GM12878 (cell line): Measurements from ENCODE around the gene KLF3. TPM values are rescaled to one million over a fixed set of nuclear protein-coding genes. Genes with fewer than 3 reads are reported as not detected.

ENCODE experiments used
- ATAC-seq: fragments of 200-7000 bp; cut with Tn5 transposase; 3 replicates; pipeline ENCODE4 v1.9.1; 2020; ENCODE audit warnings: mild to moderate bottlenecking, moderate library complexity
- BruUV-seq: library from RNA; stranded (reverse); fragments of 400-500 nt; replicated peaks from 2 replicates; lab custom pipeline; 2021; lab: Mats Ljungman, UMichigan
- CTCF ChIA-PET: fragments of 300-600 bp; sonication (Branson Sonifier 250); formaldehyde crosslinking; extraction: SDS; loops from one replicate; lab custom pipeline; 2021; ENCODE audit warnings: inconsistent platforms; lab: Yijun Ruan, JAX
- POLR2A ChIA-PET: fragments of 350-600 bp; formaldehyde crosslinking; extraction: SDS; loops from one replicate; lab custom pipeline; 2021; ENCODE audit warnings: inconsistent platforms; lab: Charles Lee
- RAD21 ChIA-PET: fragments of 300-600 bp; sonication (Branson Sonifier 250); formaldehyde crosslinking; loops from one replicate; lab custom pipeline; 2023; ENCODE audit warnings: antibody characterized with exemption; ENCODE audit not compliant: unreplicated experiment; lab: Charles Lee
- SMC1A ChIA-PET: fragments of 300-600 bp; sonication (Branson Sonifier 250); formaldehyde crosslinking; loops from one replicate; lab custom pipeline; 2023; ENCODE audit not compliant: unreplicated experiment, uncharacterized antibody; lab: Charles Lee
- DNase-seq: peaks from one replicate; pipeline ENCODE4 v3.0.0-alpha.2; 2011; ENCODE audit warnings: low read depth, low spot score
- FAIRE-seq: peaks from 3 replicates; lab custom pipeline; 2011; peaks lifted over from hg19 to GRCh38; lab: Jason Lieb, UNC
- H2AFZ ChIP-seq: 2 replicates; pipeline ENCODE4 v1.6.0; 2011; ENCODE audit warnings: low read depth, low read length, control low read depth; ENCODE audit not compliant: control insufficient read depth
- H3K27ac ChIP-seq: 2 replicates; pipeline ENCODE4 v1.5.1; 2011; ENCODE audit warnings: control low read depth; ENCODE audit not compliant: control insufficient read depth, insufficient read depth
- H3K27me3 ChIP-seq, 2 experiments: replicated peaks in 1 of 2; 2 replicates each; pipeline versions ENCODE4 v1.6.0 to v1.6.1; 2011; ENCODE audit warnings: low read length in 1 of 2; ENCODE audit not compliant: control insufficient read depth in 2 of 2, insufficient read depth in 2 of 2
- H3K36me3 ChIP-seq, 2 experiments: 2 replicates each; pipeline ENCODE4 v1.5.1; 2011; ENCODE audit warnings: low read length in 1 of 2; ENCODE audit not compliant: control insufficient read depth in 2 of 2, insufficient read depth in 2 of 2
- H3K4me1 ChIP-seq: 2 replicates; pipeline ENCODE4 v1.6.1; 2011; ENCODE audit warnings: mild to moderate bottlenecking, low read length, moderate library complexity, mixed read lengths; ENCODE audit not compliant: control insufficient read depth, insufficient read depth
- H3K4me2 ChIP-seq: 2 replicates; pipeline ENCODE4 v1.6.0; 2011; ENCODE audit warnings: control low read depth; ENCODE audit not compliant: control insufficient read depth, insufficient read depth
- H3K4me3 ChIP-seq: fragments of 200-600 bp; sonication (generic); 2 replicates; pipeline ENCODE4 v1.5.1; 2016
- H3K79me2 ChIP-seq: 2 replicates; pipeline ENCODE4 v1.6.0; 2011; ENCODE audit warnings: low read length; ENCODE audit not compliant: control insufficient read depth, insufficient read depth
- H3K9ac ChIP-seq: 2 replicates; pipeline ENCODE4 v1.8.0; 2011; ENCODE audit warnings: low read length, control low read depth, mixed read lengths; ENCODE audit not compliant: control insufficient read depth, insufficient read depth
- H3K9me3 ChIP-seq: replicated peaks from 3 replicates; pipeline ENCODE4 v1.5.1; 2011; ENCODE audit warnings: mild to moderate bottlenecking, low read length; ENCODE audit not compliant: control insufficient read depth, insufficient read depth
- H4K20me1 ChIP-seq: 2 replicates; pipeline ENCODE4 v1.6.0; 2011; ENCODE audit not compliant: control insufficient read depth, insufficient read depth
- BRCA1 ChIP-seq: IDR thresholded peaks from 2 replicates; pipeline ENCODE4 v1.6.1; 2011; ENCODE audit warnings: low read depth, low read length, improper control_type of control experiment
- HDAC2 ChIP-seq: fragments of 200-600 bp; sonication (generic); IDR thresholded peaks from 2 replicates; pipeline ENCODE4 v1.6.1; 2017
- NFXL1 ChIP-seq: fragments of 450-650 bp; IDR thresholded peaks from 2 replicates; pipeline ENCODE4 v1.6.1; 2017; ENCODE audit warnings: antibody characterized with exemption, mild to moderate bottlenecking, borderline replicate concordance
- PML ChIP-seq: IDR thresholded peaks from 2 replicates; pipeline ENCODE4 v1.6.1; 2012; ENCODE audit warnings: low read length, inconsistent platforms
- RCOR1 ChIP-seq: conservative IDR thresholded peaks from 2 replicates; pipeline ENCODE4 v1.6.1; 2012; ENCODE audit warnings: low read depth, low read length, improper control_type of control experiment
- TARDBP ChIP-seq: IDR thresholded peaks from 2 replicates; pipeline ENCODE4 v1.6.1; 2016; ENCODE audit warnings: borderline replicate concordance
- WGBS: methylation state at CpG from one replicate; pipeline ENCODE4 v1.1.6; 2016; ENCODE audit warnings: low lambda C conversion rate; ENCODE audit not compliant: insufficient replicate concordance, insufficient coverage; ENCODE audit errors: missing lambda C conversion rate; 5-methylcytosine and 5-hydroxymethylcytosine counted together
- in situ Hi-C: fragments of 300-500 bp; cut with MboI; formaldehyde crosslinking; loops from 9 replicates; pipeline ENCODE4 v1.14.3; 2018; ENCODE audit warnings: mixed read lengths
- intact Hi-C: fragments of 100-400 bp; cut with micrococcal nuclease; formaldehyde crosslinking; loops from one replicate; pipeline ENCODE4 v1.14.2; 2022; ENCODE audit not compliant: unreplicated experiment
- polyA plus RNA-seq, 11 experiments: library from polyadenylated mRNA; depleted of rRNA in 4 of 11; unstranded in 6 of 11; stranded (reverse) in 5 of 11; fragments of >200 nt; fragmentation: Nextera tagmentation in 4 of 11; fragmentation: Illumina TruSeq in 1 of 11; extraction: Ambion mirVana in 4 of 11; extraction: Trizol in 1 of 11; gene quantifications; 1 replicate in 1 of 11; 2 replicates in 10 of 11; pipeline versions ENCODE4 v1.2.1 to v1.2.3, GENCODE V29; 2011 to 2016; ENCODE audit warnings: inconsistent platforms in 2 of 11, missing spikeins in 2 of 11, low read depth in 1 of 11
- total RNA-seq, 4 experiments: library from RNA; depleted of rRNA in 3 of 4; stranded (reverse); fragments of >200 nt in 3 of 4; fragmentation: Illumina TruSeq in 1 of 4; extraction: Trizol in 1 of 4; gene quantifications; 2 replicates each; pipeline versions ENCODE4 v1.2.1 to v1.2.3, GENCODE V29; 2013 to 2021
- TF ChIP-seq, protein P1 (sequence below): IDR thresholded peaks from 2 replicates; pipeline ENCODE4 v1.6.1; 2012; ENCODE audit warnings: low read depth, low read length, improper control_type of control experiment

The KLF3 gene
- total and polyA plus RNA-seq, 10 of the 15 experiments (the other 5 are each of a cell fraction or from before 2014, with no cell fraction given) = 1.4 to 5.8 (median 2.1) TPM

DNA sequence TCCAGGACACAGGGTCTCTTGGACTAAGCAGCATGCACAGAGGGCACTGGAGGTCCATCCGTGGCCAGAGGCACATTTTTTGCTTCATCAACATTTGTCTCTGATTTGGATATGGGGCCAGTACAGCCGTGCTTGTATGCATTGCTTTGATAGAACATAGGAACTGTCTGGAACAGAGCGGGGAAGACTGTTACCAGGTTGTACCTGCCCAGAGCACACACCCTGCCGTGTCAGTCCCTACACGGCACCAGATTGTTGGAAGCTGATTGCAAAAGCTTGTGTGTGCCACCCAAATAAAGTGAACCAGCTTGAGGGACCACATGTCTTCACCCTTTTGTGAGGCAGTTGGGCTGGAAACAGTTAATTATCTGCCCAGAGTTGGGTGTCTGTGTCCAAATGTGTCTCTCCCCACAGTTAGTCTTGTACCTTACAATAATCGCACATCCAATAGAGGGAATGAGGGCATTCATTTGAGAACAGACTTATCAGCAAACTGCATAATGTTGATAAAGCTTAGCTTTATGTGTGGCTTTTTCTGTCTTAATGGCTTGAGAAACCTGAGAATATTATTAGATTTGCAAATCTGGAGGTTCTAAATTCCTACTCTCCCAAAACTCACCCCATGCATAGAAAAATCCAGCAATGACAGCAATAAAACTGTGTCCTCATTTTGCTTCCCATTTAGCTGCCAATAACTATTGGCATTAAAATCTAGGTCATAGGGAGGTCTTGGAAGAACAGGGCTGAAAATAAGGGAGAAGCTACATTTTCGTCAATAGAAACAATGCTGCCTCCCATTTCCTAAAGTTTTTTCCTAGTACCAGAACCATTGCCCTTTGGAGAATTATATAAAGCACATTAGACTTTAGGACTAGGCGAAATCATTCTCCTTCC lies 21.2 kb downstream of the KLF3 start:
- Histone ChIP-seq H4K20me1 (no peaks in the 10 kb centered on the region), H3K4me2 (no peak overlapping the region), H3K9me3 (no peaks in the 10 kb centered on the region), H3K36me3 (peaks cover 0 to 14% of the 10 kb centered on the region in 2 experiments; a peak in 2 of 4 replicates), H3K79me2 (peaks cover 2% of the 10 kb centered on the region), H3K27ac (no peak overlapping the region), H3K9ac (no peak overlapping the region), H3K27me3 (no peaks in the 10 kb centered on the region; a peak in 1 of 4 replicates), H3K4me3 (no peak overlapping the region), H2AFZ (no peak overlapping the region)
- WGBS = 70% methylated on average over 8 of the region's 8 CpGs
- in situ Hi-C loops (no loop called here), intact Hi-C loops (no loop called here)
- BruUV-seq = no TSS peak
- ChIA-PET CTCF (interaction anchor here (1.0 to 3.0 kb wide), 4 partner anchors 10 to 616 kb away, joined by 3 to 19 read pairs (median 6); no protein-coding TSS in a partner anchor), RAD21 (interaction anchor here (0.9 to 1.6 kb wide), 3 partner anchors 365 to 505 kb away, joined by 3 to 4 read pairs (median 3); no protein-coding TSS in a partner anchor), SMC1A (interaction anchor here (0.6 to 1.0 kb wide), 4 partner anchors 9 to 400 kb away, joined by 3 to 4 read pairs (median 4); no protein-coding TSS in a partner anchor), POLR2A (interaction anchor here (0.7 kb wide), 1 partner anchor 387 kb away, joined by 9 read pairs; no protein-coding TSS in a partner anchor)
- DNase-seq (no peak), FAIRE-seq (no peak)
- TF ChIP-seq HDAC2 = no peak
- no peak for TF ChIP-seq PML
- TF ChIP-seq, protein P1, sequence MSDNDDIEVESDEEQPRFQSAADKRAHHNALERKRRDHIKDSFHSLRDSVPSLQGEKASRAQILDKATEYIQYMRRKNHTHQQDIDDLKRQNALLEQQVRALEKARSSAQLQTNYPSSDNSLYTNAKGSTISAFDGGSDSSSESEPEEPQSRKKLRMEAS = no peak
- no peak for TF ChIP-seq RCOR1
- TF ChIP-seq BRCA1 = no peak
- no peak for TF ChIP-seq NFXL1
- TF ChIP-seq TARDBP = no peak
- TF ChIP-seq, all 136 proteins: peak for 0
- ATAC-seq = no peak
- no peaks in the 10 kb centered on the region for H3K4me1 ChIP-seq
